ENCODE results near the gene MRTFA.

DNA sequence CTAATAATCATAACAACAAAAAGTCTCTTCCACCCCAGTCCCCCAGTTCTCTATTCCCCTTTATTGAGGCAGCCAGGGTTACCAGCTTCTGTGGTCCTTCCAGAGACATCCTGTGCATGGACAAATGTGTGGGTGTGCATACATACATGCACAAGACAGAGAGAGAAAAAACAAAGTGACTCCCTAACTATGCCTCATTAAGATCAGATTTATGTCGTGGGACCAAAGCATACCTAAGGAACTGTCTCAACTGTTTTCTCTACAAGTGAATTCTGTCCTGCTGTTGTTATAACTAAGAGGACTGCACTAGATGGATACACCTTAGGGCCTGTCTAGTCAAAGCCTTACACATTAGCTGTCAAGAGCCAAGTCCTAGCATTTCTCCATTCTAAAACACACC lies 106.7 kb downstream of the MRTFA start:
- no peak for TF ChIP-seq POLR2A (IDR thresholded peaks at IDR 0.05)
- TF ChIP-seq CTCF (IDR thresholded peaks at IDR 0.05) = no peak
